GM23338 (cell line): ENCODE measurements around the gene OSBPL6.

Experiments used
- CREB1 ChIP-seq: fragments of 250-450 bp; sonication (Bioruptor Pico); IDR thresholded peaks from 2 replicates; pipeline ENCODE4 v1.5.0; 2020; ENCODE audit warnings: low read depth, mild to moderate bottlenecking, moderate library complexity
- EZH2 ChIP-seq: fragments of 200-600 bp; sonication (generic); IDR thresholded peaks from one replicate; pipeline ENCODE4 v1.8.0; 2017; ENCODE audit warnings: antibody characterized with exemption, mild to moderate bottlenecking, low read depth; ENCODE audit not compliant: unreplicated experiment
- EZH2phosphoT487 ChIP-seq: fragments of 200-600 bp; sonication (generic); IDR thresholded peaks from one replicate; pipeline ENCODE4 v1.8.1; 2018; ENCODE audit warnings: antibody characterized with exemption; ENCODE audit not compliant: unreplicated experiment
- JUNB ChIP-seq: IDR thresholded peaks from one replicate; pipeline ENCODE4 v1.6.1; 2016; ENCODE audit warnings: antibody characterized with exemption; ENCODE audit not compliant: unreplicated experiment
- NANOG ChIP-seq: IDR thresholded peaks from 2 replicates; pipeline ENCODE4 v1.6.1; 2016; ENCODE audit warnings: antibody characterized with exemption, borderline replicate concordance
- POLR2AphosphoS5 ChIP-seq: IDR thresholded peaks from 2 replicates; pipeline ENCODE4 v1.6.1; 2016; ENCODE audit warnings: antibody characterized with exemption, low read depth
- TF ChIP-seq, protein P1 (sequence below), 2 experiments: fragments of 200-600 bp in 1 of 2; sonication (generic) in 1 of 2; conservative IDR thresholded peaks; 2 replicates each; pipeline versions ENCODE4 v1.5.1 to v1.6.1; 2016 to 2017; ENCODE audit warnings: antibody characterized with exemption in 2 of 2, low read depth in 2 of 2, mild to moderate bottlenecking in 2 of 2, moderate library complexity in 1 of 2
- TF ChIP-seq, protein P2 (sequence below): IDR thresholded peaks from one replicate; pipeline ENCODE4 v1.6.1; 2018; ENCODE audit warnings: antibody characterized with exemption; ENCODE audit not compliant: unreplicated experiment
- TF ChIP-seq, protein P3 (sequence below): IDR thresholded peaks from 2 replicates; pipeline ENCODE4 v1.6.1; 2016; ENCODE audit warnings: antibody characterized with exemption

DNA sequence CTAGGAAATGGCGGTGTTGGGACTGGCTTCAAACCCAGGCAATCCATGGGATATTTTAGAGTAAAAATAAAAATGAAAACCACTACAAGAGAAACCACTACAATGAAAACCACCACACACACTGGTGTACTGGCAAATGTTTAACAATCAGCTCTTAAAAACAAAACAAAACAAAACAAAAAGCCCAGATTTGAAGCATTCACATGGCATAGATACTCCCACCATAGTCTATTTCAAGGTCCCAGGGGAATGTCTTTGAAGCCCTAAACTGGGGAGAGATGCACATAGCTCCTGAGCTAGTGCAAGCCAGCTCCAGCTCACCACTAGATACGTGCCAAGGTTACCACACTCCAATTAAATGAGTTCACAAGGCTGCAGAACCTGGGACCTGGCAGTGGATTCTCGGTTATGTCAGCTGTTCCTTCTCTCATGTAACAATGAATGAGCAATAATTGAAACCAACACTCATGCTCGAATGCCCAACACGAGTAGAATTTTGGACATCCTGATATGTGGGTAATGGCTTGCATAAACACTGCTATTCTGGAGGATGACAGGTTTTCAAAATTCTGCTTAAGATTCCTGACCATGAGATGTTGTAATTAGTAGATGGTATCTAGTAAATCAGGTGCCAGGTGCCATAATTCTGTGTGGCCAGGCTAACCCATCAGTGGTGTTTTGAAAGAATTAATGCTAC, 102.2 kb downstream of the OSBPL6 start:
- TF ChIP-seq, protein P1, sequence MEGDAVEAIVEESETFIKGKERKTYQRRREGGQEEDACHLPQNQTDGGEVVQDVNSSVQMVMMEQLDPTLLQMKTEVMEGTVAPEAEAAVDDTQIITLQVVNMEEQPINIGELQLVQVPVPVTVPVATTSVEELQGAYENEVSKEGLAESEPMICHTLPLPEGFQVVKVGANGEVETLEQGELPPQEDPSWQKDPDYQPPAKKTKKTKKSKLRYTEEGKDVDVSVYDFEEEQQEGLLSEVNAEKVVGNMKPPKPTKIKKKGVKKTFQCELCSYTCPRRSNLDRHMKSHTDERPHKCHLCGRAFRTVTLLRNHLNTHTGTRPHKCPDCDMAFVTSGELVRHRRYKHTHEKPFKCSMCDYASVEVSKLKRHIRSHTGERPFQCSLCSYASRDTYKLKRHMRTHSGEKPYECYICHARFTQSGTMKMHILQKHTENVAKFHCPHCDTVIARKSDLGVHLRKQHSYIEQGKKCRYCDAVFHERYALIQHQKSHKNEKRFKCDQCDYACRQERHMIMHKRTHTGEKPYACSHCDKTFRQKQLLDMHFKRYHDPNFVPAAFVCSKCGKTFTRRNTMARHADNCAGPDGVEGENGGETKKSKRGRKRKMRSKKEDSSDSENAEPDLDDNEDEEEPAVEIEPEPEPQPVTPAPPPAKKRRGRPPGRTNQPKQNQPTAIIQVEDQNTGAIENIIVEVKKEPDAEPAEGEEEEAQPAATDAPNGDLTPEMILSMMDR (conservative IDR thresholded peaks at IDR 0.05; ENCODE audit: low read depth in 2 of 2) = no peak
- TF ChIP-seq POLR2AphosphoS5 (no peak), JUNB (no peak), EZH2phosphoT487 (no peak), NANOG (no peak), EZH2 (no peak), CREB1 (no peak)
- TF ChIP-seq, protein P2, sequence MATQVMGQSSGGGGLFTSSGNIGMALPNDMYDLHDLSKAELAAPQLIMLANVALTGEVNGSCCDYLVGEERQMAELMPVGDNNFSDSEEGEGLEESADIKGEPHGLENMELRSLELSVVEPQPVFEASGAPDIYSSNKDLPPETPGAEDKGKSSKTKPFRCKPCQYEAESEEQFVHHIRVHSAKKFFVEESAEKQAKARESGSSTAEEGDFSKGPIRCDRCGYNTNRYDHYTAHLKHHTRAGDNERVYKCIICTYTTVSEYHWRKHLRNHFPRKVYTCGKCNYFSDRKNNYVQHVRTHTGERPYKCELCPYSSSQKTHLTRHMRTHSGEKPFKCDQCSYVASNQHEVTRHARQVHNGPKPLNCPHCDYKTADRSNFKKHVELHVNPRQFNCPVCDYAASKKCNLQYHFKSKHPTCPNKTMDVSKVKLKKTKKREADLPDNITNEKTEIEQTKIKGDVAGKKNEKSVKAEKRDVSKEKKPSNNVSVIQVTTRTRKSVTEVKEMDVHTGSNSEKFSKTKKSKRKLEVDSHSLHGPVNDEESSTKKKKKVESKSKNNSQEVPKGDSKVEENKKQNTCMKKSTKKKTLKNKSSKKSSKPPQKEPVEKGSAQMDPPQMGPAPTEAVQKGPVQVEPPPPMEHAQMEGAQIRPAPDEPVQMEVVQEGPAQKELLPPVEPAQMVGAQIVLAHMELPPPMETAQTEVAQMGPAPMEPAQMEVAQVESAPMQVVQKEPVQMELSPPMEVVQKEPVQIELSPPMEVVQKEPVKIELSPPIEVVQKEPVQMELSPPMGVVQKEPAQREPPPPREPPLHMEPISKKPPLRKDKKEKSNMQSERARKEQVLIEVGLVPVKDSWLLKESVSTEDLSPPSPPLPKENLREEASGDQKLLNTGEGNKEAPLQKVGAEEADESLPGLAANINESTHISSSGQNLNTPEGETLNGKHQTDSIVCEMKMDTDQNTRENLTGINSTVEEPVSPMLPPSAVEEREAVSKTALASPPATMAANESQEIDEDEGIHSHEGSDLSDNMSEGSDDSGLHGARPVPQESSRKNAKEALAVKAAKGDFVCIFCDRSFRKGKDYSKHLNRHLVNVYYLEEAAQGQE = no peak
- TF ChIP-seq, protein P3, sequence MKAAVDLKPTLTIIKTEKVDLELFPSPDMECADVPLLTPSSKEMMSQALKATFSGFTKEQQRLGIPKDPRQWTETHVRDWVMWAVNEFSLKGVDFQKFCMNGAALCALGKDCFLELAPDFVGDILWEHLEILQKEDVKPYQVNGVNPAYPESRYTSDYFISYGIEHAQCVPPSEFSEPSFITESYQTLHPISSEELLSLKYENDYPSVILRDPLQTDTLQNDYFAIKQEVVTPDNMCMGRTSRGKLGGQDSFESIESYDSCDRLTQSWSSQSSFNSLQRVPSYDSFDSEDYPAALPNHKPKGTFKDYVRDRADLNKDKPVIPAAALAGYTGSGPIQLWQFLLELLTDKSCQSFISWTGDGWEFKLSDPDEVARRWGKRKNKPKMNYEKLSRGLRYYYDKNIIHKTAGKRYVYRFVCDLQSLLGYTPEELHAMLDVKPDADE = no peak
